Measurements from ENCODE around the gene SGK1.

The SGK1 gene

DNA sequence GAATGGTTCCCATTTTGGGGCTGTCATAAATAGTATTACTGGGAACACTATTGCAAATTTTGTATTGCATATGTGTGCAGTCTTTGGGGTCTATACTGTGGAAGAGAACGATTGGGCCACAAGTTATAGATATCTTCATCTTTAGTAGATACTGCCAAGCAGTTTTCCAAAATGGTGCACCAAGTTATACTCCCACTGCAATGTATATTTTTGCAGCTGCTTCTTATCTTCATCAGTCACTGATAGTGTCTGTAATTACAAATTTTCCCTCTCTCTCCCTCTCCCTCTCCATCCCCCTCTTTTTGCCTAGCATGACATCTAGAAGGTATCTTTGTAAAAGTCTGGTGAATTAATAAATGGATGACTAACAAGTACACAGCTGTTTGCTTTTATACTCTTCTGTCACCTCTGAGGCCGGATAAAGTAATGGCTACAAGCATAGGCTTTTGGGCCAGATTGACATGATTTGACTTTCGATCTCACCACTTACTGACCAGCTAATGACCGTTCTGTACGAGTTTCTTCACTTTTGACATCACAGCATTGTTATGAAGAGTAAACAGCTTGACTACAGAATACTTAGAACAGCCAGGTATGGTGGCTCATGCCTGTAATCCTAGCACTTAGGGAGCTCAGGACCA is 152.2 kb downstream of the SGK1 start:
- DNase-seq: no peak

DNA sequence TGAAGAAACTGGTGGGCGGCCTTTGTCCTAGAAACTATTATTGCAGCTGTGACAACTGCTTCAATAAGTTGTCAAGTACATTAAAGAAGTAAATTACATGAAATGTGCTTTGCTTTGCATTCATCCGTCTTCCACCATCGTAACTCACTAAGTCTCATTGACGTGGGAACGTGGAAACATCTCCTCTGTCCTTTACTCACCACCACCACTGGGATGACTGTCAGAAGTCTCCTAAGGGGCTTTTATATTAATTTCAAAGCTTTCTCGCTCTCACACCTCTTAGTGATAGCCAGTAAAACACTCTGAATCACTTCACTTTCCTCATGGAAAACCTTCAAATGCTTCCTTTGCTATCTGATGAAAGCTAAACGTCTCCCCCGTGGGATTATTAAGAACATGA is 153.6 kb downstream of the SGK1 start:
- DNase-seq: no peak

DNA sequence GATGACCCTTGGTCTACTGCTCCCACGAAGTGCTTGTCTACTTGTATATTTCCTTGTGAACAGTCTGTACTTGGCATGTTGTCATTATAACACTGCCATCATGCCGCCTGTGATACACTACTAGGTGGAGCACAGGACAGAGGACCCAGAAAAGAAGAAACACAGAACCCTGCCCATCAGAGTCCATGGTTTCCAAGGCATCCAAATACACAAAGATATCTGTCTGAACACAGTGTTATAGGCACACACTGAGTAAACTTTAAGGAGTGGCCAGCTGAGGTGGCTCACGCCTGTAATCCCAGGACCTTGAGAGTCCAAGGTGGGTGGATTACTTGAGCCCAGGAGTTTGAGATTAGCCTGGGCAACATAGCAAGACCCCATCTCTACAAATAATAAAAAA is 155.0 kb downstream of the SGK1 start:
- DNase-seq: no peak

DNA sequence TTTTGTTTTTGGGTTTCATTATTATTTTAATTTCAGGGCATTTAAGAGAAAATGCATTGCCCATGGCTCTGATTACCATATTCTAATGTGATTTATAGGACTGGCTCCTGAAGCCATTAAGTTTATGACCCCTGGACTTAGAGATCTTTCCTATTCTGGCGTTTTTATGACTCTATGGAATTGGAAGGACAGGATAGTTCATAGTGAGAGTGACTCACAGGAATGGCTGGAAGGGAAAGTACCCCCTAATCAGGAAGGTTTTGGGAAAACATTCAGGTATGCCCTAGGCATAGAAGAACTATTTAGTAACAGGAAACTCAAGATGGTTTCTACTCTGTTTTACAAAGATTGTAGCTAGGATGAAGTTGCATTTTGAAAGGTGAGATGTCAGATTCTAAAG is 156.9 kb downstream of the SGK1 start:
- DNase-seq: peak; percentile 85

DNA sequence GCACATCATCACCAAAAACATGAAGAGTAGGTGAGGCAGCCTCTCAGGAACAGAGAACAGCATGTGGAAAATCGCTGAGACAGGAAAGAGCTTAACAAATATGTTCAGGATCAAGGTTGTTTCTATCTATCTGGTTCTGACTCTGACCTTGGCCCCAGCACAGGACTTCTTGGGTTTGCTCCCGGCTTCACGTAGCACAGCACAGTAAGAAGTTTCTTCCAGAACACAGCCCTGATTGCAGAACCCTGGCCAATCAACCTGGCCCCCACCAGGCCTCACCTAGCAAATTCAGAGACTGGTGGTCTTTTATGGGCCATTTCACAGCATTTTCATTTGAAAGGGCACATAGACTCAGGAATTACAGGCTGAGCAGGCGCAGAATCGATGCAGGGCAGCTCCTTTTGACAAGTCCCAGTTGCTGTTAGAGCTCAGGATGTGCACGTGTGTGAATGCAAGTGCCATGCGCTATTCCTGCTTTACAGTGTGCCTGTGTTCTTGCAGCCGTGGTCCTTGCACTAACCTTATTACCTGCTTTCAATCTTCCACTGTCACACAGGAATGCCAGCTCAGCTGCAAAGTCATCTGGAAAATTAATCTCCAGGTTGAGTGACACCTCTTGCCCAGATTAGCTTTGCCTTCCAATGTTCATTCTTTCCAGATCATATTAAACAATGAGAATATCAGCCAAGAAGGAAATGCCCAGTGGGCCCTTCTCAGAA is 165.0 kb downstream of the SGK1 start:
- no peak for DNase-seq

DNA sequence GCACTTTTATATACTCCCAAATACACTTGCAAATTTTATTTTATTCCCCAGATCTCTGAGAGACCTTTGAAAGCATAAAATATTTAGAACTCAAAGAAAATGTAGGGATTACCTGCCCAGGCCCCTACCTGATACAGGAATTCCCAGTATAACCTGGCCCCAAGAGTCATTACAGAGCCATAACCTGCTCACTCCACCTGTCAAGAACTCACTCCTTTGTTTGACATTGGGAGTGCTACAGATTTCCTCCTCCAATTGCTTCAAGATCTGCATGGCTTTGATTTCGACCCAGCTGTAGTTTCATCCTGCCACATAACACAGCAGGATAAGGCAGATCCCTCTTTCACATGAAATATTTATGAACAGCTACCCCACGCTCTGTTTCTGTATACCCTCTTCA is 169.3 kb downstream of the SGK1 start:
- DNase-seq: no peak

DNA sequence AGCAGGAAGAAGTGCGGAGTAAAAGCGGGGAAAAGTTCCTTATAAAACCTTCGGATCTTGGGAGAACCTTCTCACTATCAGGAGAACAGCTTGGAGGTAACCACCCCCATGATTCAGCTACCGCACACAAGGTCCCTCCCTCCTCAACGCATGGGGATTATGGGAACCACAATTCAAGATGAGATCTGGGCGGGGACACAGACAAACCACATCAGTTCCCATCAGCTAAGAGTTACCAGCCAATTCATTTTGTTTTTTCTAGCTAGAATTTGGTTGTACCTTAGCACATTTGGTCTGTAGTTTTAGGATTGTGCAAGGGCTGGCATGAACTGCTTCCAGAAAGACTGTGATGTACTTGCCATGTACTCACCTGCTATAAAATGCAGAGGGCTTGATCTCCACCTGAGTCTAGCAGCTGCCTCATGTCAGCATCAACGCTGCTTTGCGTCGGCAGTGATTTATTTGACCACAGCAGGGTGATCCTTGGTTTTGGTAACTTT is 170.8 kb downstream of the SGK1 start:
- no peak for DNase-seq

DNA sequence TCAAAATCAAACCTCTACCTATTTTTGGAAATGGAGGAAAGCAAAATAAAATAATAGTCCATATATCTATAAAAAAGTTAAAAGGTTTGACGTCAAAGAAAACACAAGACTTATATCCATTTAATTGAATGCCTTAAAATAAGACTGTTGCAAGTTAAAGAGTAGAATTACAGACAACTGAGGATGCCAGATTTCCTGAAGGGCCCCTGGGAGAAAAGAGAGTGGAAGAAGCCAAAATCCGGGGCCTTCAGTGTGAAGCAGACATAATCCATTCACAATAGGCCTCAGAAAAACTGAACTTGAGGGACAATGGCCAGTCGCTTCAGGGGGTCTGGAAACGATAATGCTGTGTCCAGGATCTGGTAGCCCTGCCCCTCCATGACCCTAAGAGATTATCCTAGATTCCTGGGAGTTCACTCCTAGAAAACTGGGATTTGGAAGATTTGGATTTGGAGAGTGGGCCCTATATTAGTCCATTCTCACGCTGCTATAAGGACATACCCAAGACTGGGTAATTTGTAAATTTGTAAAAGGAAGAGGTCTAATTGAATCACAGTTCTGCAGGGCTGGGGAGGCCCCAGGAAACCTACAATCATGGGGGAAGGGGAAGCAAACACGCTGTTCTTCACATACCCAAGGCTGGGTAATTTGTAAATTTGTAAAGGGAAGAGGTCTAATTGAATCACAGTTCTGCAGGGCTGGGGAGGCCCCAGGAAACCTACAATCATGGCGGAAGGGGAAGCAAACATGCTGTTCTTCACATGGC is 171.5 kb downstream of the SGK1 start:
- no peak for DNase-seq

DNA sequence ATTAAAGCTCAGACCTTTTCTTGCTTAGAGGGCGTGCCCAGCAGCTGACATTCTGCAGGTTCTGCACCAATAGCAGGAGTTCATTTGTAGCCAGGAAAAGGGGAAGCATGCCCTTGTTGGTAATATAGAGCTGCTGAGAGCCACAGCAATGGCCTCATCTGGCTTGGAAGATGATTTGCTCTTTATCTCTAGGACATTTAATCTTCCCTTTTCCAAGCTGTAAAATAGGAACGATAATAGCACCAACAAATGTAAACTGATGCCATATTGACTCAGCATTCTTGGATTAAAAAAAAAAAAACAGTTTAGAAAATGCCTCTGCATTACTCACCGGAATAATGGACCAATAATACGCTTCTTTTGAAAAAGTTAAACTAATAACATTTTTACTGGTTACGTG is 172.1 kb downstream of the SGK1 start:
- DNase-seq: no peak

DNA sequence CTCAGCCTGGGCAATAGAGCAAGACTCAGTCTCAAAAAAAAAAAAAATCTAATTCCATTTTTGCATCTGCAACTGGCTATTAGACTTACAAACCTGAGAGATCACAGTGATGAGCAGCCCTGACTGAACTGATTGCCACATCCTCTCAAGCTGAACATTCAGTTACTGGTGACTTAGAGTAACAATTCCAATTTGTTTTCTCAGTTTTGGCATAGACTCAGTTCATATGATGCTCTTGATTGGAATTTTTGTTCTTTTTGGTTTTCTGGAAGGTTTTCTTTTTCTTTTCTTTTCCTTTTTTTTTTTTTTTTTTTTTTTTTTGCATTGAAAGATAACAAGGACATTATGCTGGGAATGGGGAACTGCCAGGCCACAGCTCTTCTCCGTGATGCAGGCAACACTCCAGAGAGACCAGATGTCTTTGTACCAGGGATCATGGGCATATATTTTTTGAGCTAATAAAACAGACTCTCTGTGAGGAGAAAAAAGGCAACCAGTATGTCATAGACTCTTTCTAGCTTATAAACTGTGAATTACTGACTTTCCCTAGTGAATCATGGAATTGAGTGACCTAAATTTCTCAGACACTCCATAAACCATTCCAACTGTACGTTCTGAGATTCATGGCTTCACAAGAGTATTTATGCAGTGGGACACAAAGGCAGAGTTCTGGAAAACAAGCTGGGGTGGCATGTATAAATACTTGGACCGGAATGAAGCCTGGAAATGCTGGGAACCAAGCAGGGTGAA is 179.5 kb downstream of the SGK1 start:
- no peak for DNase-seq

DNA sequence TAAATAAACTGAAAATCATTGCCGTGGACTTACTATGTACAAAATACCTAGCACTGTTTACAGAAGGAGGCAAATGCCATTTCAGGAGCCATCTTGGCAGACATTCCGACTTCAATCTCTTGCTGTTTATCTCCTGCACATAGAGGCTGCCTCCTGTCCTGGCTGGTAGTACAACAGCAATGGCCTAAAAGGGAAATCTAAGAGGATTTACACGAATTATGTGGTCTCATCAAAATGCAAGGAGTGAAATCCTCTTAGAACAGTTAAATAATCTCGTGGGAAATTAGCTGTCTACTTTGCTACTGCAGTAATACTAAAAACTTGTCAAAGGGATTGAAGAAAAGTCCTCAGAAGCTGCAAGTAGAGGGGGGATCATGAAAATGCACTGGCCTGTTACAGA is 183.3 kb downstream of the SGK1 start:
- no peak for DNase-seq

DNA sequence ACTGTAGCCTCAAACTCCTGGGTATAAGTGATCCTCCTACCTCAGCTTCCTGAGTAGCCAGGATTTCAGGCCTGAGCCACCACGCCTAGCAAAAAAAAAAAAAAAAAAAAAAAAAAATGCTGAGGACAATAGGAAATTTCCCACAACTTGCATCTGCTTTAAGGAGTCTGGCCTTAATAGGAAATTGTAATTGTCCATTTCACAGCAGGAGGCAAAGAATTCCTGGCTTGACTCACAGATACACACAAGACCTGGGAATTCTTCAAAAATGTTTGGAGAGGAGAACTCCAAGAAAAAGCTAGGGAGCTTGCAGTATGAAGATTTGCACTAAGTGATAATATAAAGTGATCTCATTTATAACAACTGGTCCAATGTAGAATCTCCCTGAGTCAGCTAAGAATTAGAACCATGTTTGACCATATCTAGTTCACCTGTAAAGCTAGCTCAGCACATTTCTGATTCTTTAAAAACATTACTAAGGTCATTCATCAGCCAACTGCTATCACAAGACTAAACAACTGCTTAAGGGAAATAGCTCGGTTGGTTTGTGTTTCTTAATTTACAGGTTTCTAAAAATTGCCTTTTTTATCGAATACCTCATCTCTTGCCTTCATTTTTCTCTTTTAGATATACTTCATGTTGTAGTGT is 185.3 kb downstream of the SGK1 start:
- DNase-seq: peak; percentile 83

DNA sequence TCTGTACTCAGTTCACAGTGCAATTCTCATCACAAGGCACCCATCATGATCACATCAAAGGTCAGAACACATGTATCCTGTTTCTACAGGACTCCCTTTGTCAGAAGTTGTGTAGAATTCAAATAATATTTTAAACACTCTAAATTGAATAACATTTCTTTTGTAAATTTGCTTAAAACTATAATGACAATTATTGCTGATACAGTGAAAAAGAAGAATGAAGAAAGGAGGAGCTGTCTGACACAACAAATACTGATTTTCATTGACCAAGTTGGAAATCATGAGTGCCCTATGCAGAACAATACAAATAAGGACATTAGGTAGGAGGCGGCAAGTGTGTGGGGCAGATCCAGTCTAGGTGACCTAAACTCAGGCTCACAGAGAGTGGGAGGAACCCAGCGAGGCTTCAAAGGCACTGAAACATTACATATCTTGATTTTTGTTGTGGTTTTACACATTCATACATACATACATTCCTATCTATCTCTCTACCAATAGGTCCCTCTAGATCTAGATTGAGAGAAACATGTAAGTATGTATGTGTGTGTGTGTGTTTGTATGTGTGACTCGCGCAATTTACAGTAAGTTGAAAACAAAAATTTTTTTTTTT is 186.3 kb downstream of the SGK1 start:
- DNase-seq: no peak

DNA sequence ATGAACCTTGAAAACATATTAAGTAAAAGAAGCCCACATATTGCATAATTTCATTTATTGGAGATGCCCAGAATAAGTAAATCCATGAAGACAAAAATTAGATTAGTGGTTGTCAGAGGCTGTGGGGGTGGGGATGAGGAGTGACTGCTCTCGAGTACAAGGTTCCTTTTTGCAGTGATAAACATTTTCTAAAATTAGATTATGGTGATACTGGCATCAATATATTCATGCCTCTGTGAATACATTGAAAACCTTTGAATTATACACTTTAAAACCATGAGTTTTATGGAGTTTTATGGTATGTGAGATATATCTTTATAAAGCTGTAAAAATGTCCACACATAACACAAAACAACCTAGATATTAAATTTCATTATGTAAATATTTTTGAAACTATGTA is 189.8 kb downstream of the SGK1 start:
- DNase-seq: no peak

DNA sequence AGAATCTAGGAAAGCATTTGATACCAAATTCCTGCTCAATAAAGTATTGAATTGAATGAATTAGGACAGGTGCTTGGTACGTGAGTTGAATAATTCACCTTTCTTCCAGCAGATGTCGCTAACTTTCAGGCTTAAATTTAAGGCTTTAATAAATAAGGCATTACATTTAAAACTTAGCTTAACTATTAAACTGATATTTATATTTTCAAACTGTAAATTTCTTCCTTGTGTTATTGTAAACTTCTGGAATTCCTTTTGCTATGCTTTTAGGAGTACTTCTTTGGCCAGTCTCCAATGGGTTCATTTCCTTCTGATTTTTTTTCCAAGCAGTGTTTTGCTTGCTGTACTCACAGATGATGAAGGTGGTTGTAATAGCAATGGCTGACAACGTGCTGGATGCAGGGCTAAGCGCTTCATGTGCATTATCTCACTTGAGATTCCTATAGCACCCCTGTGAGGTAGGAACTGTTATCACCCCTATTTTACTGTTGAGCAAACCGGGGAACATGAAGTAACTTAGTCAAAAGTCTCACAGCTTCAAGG is 194.2 kb downstream of the SGK1 start:
- DNase-seq: peak; percentile 61

DNA sequence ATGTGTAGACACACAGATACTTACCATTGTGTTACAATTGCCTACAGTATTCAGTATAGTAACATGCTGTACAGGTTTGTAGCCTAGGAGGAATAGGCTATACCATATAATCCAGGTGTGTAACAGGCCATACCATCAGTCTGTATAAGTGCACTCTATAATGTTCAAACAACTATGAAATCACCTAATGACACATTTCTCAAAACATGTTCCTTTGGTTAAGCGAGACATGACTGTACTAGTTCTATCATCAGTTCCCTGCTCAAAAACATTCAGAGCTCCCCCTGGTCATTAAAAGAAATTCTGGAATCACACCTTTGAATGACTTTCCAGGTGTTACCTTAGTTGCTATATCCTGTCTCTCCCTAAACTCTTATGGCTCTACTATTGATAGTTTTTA is 195.1 kb downstream of the SGK1 start:
- DNase-seq: no peak

DNA sequence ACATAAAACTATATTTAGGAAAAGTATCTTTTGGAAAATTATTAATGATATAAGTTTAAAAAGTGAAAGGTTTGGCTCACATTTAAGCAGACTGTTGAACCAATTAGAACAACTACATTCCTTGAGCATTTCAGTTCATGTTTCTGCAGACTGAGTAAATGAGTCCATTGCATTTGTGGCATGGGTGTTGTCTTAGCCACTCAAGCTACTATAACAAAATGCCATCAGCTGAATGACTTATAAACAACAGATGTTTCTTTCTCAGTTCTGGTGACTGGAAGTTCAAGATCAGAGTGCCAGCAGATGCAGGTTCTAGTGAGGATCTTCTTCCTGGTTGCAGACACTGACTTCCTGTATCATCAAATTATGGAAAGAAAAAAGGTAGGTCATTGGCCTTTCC is 198.4 kb downstream of the SGK1 start:
- no peak for DNase-seq

Data from NCI-H226 (cell line).